K562 (cell line): ENCODE results near the gene LAMB4. TPM values are rescaled to one million over a fixed set of nuclear protein-coding genes. Genes with fewer than 3 reads are reported as not detected.
A peak's percentile ranks its signal among the peaks of the same experiment; 100 is the strongest.

Experiments
- ATAC-seq: fragments of 200-7000 bp; cut with Tn5 transposase; 3 replicates; pipeline ENCODE4 v1.9.1; 2020; ENCODE audit warnings: moderate library complexity
- BruUV-seq: library from RNA; stranded (reverse); fragments of 400-500 nt; replicated peaks from 2 replicates; lab custom pipeline; 2021; lab: Mats Ljungman, UMichigan
- CTCF ChIA-PET: fragments of 300-600 bp; formaldehyde crosslinking; extraction: SDS; loops from one replicate; lab custom pipeline; 2021; ENCODE audit warnings: low intra/inter-chr PET ratio; lab: Yijun Ruan, JAX
- POLR2A ChIA-PET: fragments of 300-600, 350-650 bp; sonication (Branson Sonifier 250); formaldehyde crosslinking; extraction: SDS; loops from one replicate; lab custom pipeline; 2021; ENCODE audit warnings: antibody characterized with exemption, inconsistent platforms; lab: Yijun Ruan, JAX
- DNase-seq, 4 experiments: peaks; one replicate each; pipeline versions ENCODE4 v3.0.0 to v3.0.0-alpha.2; 2011 to 2018; ENCODE audit warnings: low spot score in 3 of 4, mixed read lengths in 3 of 4; ENCODE audit errors: extremely low read depth in 1 of 4
- FAIRE-seq: peaks from 2 replicates; lab custom pipeline; 2011; peaks lifted over from hg19 to GRCh38; lab: Jason Lieb, UNC
- H2AFZ ChIP-seq: 2 replicates; pipeline ENCODE4 v1.6.0; 2011; ENCODE audit warnings: low read depth, low read length, control low read depth, inconsistent platforms
- H3K27ac ChIP-seq: fragments of 200-600 bp; 3 replicates; pipeline ENCODE4 v1.8.0; 2011; ENCODE audit warnings: low read depth, mild to moderate bottlenecking, control low read depth, inconsistent platforms, low read length, moderate library complexity, mixed read lengths; ENCODE audit errors: extremely low read depth
- H3K27me3 ChIP-seq, 2 experiments: fragments of 300-600 bp in 1 of 2; 2 replicates in 1 of 2; 3 replicates in 1 of 2; pipeline versions ENCODE4 v1.6.0 to v1.8.0; 2011; ENCODE audit warnings: inconsistent platforms in 2 of 2, low read length in 2 of 2, mild to moderate bottlenecking in 1 of 2, mixed read lengths in 1 of 2, moderate library complexity in 1 of 2; ENCODE audit not compliant: control insufficient read depth in 2 of 2, insufficient read depth in 2 of 2
- H3K36me3 ChIP-seq: fragments of 300-600 bp; 3 replicates; pipeline ENCODE4 v1.8.0; 2011; ENCODE audit warnings: mild to moderate bottlenecking, low read length, inconsistent platforms; ENCODE audit not compliant: control insufficient read depth, insufficient read depth
- H3K4me1 ChIP-seq, 2 experiments: fragments of 200-600 bp in 1 of 2; replicated peaks in 1 of 2; 2 replicates in 1 of 2; 3 replicates in 1 of 2; pipeline versions ENCODE4 v1.5.1 to v1.8.0; 2011; ENCODE audit warnings: inconsistent platforms in 2 of 2, low read length in 2 of 2, mild to moderate bottlenecking in 1 of 2, mixed read lengths in 1 of 2, moderate library complexity in 1 of 2; ENCODE audit not compliant: control insufficient read depth in 2 of 2, insufficient read depth in 2 of 2
- H3K4me2 ChIP-seq: 2 replicates; pipeline ENCODE4 v1.6.1; 2011; ENCODE audit warnings: low read length, control low read depth, inconsistent platforms, mixed read lengths; ENCODE audit not compliant: insufficient read depth
- H3K4me3 ChIP-seq: fragments of 200-600 bp; sonication (generic), shearing (Covaris generic); 2 replicates; pipeline ENCODE4 v1.5.1; 2016; ENCODE audit warnings: control low read depth, inconsistent platforms
- H3K79me2 ChIP-seq: fragments of 200-600 bp; 3 replicates; pipeline ENCODE4 v1.8.0; 2011; ENCODE audit warnings: low read length, inconsistent platforms; ENCODE audit not compliant: control insufficient read depth, insufficient read depth
- H3K9ac ChIP-seq, 2 experiments: 2 replicates each; pipeline versions ENCODE4 v1.6.0 to v1.6.1; 2011; ENCODE audit warnings: low read depth in 2 of 2, low read length in 2 of 2, control low read depth in 1 of 2, inconsistent platforms in 1 of 2, mild to moderate bottlenecking in 1 of 2, mixed read lengths in 1 of 2; ENCODE audit not compliant: insufficient read depth in 1 of 2
- H3K9me1 ChIP-seq: one replicate; pipeline ENCODE4 v1.6.0; 2011; ENCODE audit warnings: inconsistent platforms, mild to moderate bottlenecking, low read length, moderate library complexity; ENCODE audit not compliant: control insufficient read depth, insufficient read depth
- H3K9me3 ChIP-seq: replicated peaks from 2 replicates; pipeline ENCODE4 v1.5.1; 2011; ENCODE audit warnings: low read depth, low read length, inconsistent platforms; ENCODE audit not compliant: control insufficient read depth, insufficient read depth
- H4K20me1 ChIP-seq: replicated peaks from 2 replicates; pipeline ENCODE4 v1.6.1; 2011; ENCODE audit warnings: low read length, inconsistent platforms, mixed read lengths; ENCODE audit not compliant: control insufficient read depth, insufficient read depth
- IRF2 ChIP-seq: sonication (generic); formaldehyde crosslinking; IDR thresholded peaks from 2 replicates; pipeline ENCODE4 v1.8.1; 2022; ENCODE audit warnings: mild to moderate bottlenecking, missing genetic modification reagents
- NCOA1 ChIP-seq: fragments of 450-650 bp; IDR thresholded peaks from 2 replicates; pipeline ENCODE4 v1.6.1; 2016; ENCODE audit warnings: low read depth
- SP1 ChIP-seq: sonication (generic); formaldehyde crosslinking; IDR thresholded peaks from 2 replicates; pipeline ENCODE4 v1.8.1; 2022; ENCODE audit warnings: mild to moderate bottlenecking, missing genetic modification reagents
- SRF ChIP-seq, 2 experiments: fragments of 250-450, 450-650 bp in 1 of 2; sonication (Bioruptor Pico) in 1 of 2; sonication (generic) in 1 of 2; formaldehyde crosslinking; IDR thresholded peaks; 2 replicates each; pipeline versions ENCODE4 v1.5.0 to v1.5.1; 2020 to 2022; ENCODE audit warnings: mild to moderate bottlenecking in 1 of 2, missing genetic modification reagents in 1 of 2
- SUPT5H ChIP-seq: fragments of 450-650 bp; IDR thresholded peaks from 2 replicates; pipeline ENCODE4 v1.6.1; 2016
- U2AF1 ChIP-seq: fragments of 200-400 bp; formaldehyde crosslinking; optimal IDR thresholded peaks from 2 replicates; pipeline ENCODE3; 2017; ENCODE audit warnings: mild to moderate bottlenecking, low read depth, low read length, moderate library complexity
- XRCC4 ChIP-seq: IDR thresholded peaks from one replicate; pipeline ENCODE4 v1.6.1; 2011; ENCODE audit not compliant: insufficient read depth, insufficient read length; ENCODE audit errors: extremely low read depth
- ZKSCAN1 ChIP-seq: fragments of 150-350 bp; IDR thresholded peaks from 2 replicates; pipeline ENCODE4 v1.6.1; 2016; ENCODE audit warnings: low read depth, low read length
- ZNF445 ChIP-seq: fragments of 250-450 bp; sonication (Bioruptor Pico); IDR thresholded peaks from 2 replicates; pipeline ENCODE4 v1.4.0; 2020; ENCODE audit warnings: low read depth, mild to moderate bottlenecking, moderate library complexity
- ZZZ3 ChIP-seq: fragments of 450-650 bp; IDR thresholded peaks from 2 replicates; pipeline ENCODE4 v1.6.1; 2016; ENCODE audit warnings: antibody characterized with exemption, mild to moderate bottlenecking, moderate library complexity
- WGBS: fragments of 100-300 bp; shearing (Covaris generic); methylation state at CpG from one replicate; pipeline ENCODE4 v1.1.6; 2016; ENCODE audit warnings: low coverage, mixed read lengths; ENCODE audit not compliant: insufficient coverage; ENCODE audit errors: missing lambda C conversion rate; 5-methylcytosine and 5-hydroxymethylcytosine counted together
- in situ Hi-C: fragments of 300-500 bp; cut with MboI; formaldehyde crosslinking; loops from 4 replicates; pipeline ENCODE4 v1.15.0; 2018; ENCODE audit warnings: inconsistent platforms, mixed read lengths
- intact Hi-C: fragments of 100-400 bp; cut with micrococcal nuclease; formaldehyde crosslinking; loops from 2 replicates; pipeline ENCODE4 v1.14.2; 2022
- polyA plus RNA-seq, 8 experiments: library from polyadenylated mRNA; depleted of rRNA in 4 of 8; stranded (reverse) in 5 of 8; unstranded in 3 of 8; fragments of >200 nt; fragmentation: Nextera tagmentation in 2 of 8; fragmentation: Illumina TruSeq in 1 of 8; extraction: Ambion mirVana in 2 of 8; extraction: Trizol in 1 of 8; gene quantifications; 2 replicates each; pipeline versions ENCODE4 v1.2.1 to v1.2.3, GENCODE V29; 2011 to 2014; ENCODE audit warnings: inconsistent platforms in 1 of 8, missing spikeins in 1 of 8
- total RNA-seq, 7 experiments: library from RNA; depleted of rRNA in 6 of 7; stranded (reverse); fragments of >200 nt in 6 of 7; fragmentation: Illumina TruSeq in 2 of 7; extraction: Trizol in 2 of 7; gene quantifications; 2 replicates each; pipeline versions ENCODE4 v1.2.1 to v1.2.3, GENCODE V29; 2011 to 2021; ENCODE audit warnings: low replicate concordance in 1 of 7
- TF ChIP-seq, protein P1 (sequence below), 2 experiments: fragments of 450-650 bp in 1 of 2; IDR thresholded peaks; 2 replicates each; pipeline ENCODE4 v1.6.1; 2011 to 2017; ENCODE audit warnings: low read depth in 2 of 2, antibody characterized with exemption in 1 of 2, borderline replicate concordance in 1 of 2, low read length in 1 of 2, mild to moderate bottlenecking in 1 of 2, mixed read lengths in 1 of 2; ENCODE audit not compliant: control insufficient read depth in 1 of 2
- TF ChIP-seq, protein P2 (sequence below): fragments of 250-450 bp; sonication (Bioruptor Pico); IDR thresholded peaks from 2 replicates; pipeline ENCODE4 v1.8.0; 2021; ENCODE audit warnings: mild to moderate bottlenecking, moderate library complexity
- TF ChIP-seq, protein P3 (sequence below): sonication (generic); formaldehyde crosslinking; IDR thresholded peaks from 2 replicates; pipeline ENCODE4 v1.8.0; 2022; ENCODE audit warnings: mild to moderate bottlenecking, missing genetic modification reagents

Gene LAMB4
- total and polyA plus RNA-seq, 9 of the 15 experiments (the other 6 are each of a cell fraction or from before 2014, with no cell fraction given): 0.06 to 0.13 (median 0.07) TPM; not detected in 6

DNA sequence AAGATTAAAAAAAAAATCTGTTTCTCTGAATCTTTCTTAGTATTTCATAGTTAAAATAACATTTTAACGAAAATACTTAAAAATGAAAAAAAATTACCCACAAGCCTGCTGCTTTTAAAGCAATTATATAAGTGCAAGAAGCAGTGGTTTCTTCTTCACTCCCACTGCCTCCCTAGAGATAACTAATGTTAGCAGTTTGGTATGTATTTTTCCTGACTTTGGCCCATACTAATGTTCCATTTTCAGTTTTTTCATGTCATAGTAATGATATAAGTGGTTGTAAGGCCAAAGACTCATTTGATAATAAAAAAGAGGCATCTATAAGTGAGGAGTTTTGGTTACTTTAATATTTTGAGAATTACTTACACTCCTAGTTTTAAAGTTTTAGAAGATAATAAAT, 102.9 kb downstream of the LAMB4 start (continued):
- TF ChIP-seq, protein P1, sequence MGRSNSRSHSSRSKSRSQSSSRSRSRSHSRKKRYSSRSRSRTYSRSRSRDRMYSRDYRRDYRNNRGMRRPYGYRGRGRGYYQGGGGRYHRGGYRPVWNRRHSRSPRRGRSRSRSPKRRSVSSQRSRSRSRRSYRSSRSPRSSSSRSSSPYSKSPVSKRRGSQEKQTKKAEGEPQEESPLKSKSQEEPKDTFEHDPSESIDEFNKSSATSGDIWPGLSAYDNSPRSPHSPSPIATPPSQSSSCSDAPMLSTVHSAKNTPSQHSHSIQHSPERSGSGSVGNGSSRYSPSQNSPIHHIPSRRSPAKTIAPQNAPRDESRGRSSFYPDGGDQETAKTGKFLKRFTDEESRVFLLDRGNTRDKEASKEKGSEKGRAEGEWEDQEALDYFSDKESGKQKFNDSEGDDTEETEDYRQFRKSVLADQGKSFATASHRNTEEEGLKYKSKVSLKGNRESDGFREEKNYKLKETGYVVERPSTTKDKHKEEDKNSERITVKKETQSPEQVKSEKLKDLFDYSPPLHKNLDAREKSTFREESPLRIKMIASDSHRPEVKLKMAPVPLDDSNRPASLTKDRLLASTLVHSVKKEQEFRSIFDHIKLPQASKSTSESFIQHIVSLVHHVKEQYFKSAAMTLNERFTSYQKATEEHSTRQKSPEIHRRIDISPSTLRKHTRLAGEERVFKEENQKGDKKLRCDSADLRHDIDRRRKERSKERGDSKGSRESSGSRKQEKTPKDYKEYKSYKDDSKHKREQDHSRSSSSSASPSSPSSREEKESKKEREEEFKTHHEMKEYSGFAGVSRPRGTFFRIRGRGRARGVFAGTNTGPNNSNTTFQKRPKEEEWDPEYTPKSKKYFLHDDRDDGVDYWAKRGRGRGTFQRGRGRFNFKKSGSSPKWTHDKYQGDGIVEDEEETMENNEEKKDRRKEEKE (IDR thresholded peaks at IDR 0.05; ENCODE audit: borderline replicate concordance in 1 of 2, control insufficient read depth in 1 of 2, low read depth in 2 of 2, low read length in 1 of 2): no peak

DNA sequence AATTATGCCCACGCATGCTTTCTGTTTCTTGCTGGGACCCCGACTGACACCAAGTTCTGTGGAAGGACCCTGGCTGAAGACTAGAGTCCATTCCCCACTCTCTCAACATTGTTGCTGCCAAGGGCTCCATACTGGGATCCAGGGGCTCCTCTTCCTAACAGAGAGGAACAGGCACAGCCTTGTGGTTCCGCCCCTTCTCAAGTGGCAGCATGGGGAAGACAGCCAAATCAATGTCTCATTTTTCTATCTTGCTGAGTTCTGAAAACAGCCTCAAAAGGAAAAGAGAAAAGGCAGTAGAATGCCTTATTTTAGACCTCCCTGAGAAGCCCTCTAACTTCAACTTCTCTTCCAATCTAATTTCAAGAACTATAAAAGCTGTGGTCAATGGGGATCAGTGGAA, 103.5 kb downstream of the LAMB4 start:
- FAIRE-seq (no peak), DNase-seq (no peak), ATAC-seq (peak; percentile 61)
- in situ Hi-C loops: no loop called here
- Histone ChIP-seq H3K9ac (no peak overlapping the region), H2AFZ (0 out of 2 replicates have a peak overlapping the region, but pooled peaks have one; percentile 10), H3K79me2 (no peaks in the 10 kb centered on the region), H3K4me2 (no peak overlapping the region), H3K9me1 (no peaks in the 10 kb centered on the region), H3K9me3 (no peaks in the 10 kb centered on the region), H3K36me3 (no peaks in the 10 kb centered on the region), H3K27me3 (no peaks in the 10 kb centered on the region), H3K27ac (no peak overlapping the region), H4K20me1 (no peaks in the 10 kb centered on the region), H3K4me3 (no peak overlapping the region), H3K4me1 (no peaks in the 10 kb centered on the region; a peak in 4 of 5 replicates)
- TF ChIP-seq ZKSCAN1 (no peak), ZZZ3 (no peak), SUPT5H (no peak), ZNF445 (CRISPR knock-in tag) (no peak), IRF2 (CRISPR knock-in tag) (no peak), U2AF1 (no peak), SP1 (CRISPR knock-in tag) (no peak), NCOA1 (no peak), XRCC4 (no peak), SRF (CRISPR knock-in tag; IDR thresholded peaks at IDR 0.05) (no peak)
- TF ChIP-seq, protein P2, sequence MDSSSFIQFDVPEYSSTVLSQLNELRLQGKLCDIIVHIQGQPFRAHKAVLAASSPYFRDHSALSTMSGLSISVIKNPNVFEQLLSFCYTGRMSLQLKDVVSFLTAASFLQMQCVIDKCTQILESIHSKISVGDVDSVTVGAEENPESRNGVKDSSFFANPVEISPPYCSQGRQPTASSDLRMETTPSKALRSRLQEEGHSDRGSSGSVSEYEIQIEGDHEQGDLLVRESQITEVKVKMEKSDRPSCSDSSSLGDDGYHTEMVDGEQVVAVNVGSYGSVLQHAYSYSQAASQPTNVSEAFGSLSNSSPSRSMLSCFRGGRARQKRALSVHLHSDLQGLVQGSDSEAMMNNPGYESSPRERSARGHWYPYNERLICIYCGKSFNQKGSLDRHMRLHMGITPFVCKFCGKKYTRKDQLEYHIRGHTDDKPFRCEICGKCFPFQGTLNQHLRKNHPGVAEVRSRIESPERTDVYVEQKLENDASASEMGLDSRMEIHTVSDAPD (CRISPR knock-in tag): no peak
- TF ChIP-seq, protein P3, sequence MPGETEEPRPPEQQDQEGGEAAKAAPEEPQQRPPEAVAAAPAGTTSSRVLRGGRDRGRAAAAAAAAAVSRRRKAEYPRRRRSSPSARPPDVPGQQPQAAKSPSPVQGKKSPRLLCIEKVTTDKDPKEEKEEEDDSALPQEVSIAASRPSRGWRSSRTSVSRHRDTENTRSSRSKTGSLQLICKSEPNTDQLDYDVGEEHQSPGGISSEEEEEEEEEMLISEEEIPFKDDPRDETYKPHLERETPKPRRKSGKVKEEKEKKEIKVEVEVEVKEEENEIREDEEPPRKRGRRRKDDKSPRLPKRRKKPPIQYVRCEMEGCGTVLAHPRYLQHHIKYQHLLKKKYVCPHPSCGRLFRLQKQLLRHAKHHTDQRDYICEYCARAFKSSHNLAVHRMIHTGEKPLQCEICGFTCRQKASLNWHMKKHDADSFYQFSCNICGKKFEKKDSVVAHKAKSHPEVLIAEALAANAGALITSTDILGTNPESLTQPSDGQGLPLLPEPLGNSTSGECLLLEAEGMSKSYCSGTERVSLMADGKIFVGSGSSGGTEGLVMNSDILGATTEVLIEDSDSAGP (CRISPR knock-in tag): no peak
- ChIA-PET POLR2A (interaction anchor here (0.6 kb wide), 1 partner anchor 46 kb away, joined by 3 read pairs; no protein-coding TSS in a partner anchor), CTCF (no interaction called here)
- no TSS peak for BruUV-seq
- intact Hi-C loops: no loop called here
- 39% methylated on average over 3 of the region's 3 CpGs for WGBS
